ENCODE data around the gene SLC27A3.

DNA sequence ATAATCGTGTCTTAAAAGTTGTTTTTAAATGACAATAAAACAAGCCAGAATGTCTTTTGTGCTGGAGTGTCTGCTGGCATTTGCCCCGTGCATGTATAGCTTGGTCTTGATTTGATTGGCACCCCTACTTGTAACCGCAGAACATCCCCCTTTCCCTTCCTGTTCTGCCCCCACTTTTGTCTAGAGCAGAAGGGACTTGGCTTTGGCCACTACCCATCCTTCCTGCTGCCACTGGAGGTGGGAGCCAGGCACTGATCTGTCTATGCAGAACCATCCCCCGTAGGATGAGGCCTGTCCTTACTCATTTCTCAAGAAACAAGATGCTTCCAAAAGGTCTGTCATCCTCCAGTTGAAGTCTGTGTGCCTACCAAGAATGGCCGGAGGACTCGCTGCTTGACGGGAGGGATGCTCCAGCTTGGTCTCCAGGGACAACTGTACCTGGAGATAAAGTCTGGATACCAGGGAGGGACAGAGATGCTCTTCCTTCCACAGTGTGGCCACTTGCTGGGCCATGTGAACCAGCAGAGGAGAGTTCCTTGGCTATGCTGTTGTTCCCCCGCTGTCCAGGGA, 1.1 kb upstream of the SLC27A3 start:
- TF ChIP-seq, protein P1, sequence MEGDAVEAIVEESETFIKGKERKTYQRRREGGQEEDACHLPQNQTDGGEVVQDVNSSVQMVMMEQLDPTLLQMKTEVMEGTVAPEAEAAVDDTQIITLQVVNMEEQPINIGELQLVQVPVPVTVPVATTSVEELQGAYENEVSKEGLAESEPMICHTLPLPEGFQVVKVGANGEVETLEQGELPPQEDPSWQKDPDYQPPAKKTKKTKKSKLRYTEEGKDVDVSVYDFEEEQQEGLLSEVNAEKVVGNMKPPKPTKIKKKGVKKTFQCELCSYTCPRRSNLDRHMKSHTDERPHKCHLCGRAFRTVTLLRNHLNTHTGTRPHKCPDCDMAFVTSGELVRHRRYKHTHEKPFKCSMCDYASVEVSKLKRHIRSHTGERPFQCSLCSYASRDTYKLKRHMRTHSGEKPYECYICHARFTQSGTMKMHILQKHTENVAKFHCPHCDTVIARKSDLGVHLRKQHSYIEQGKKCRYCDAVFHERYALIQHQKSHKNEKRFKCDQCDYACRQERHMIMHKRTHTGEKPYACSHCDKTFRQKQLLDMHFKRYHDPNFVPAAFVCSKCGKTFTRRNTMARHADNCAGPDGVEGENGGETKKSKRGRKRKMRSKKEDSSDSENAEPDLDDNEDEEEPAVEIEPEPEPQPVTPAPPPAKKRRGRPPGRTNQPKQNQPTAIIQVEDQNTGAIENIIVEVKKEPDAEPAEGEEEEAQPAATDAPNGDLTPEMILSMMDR (IDR thresholded peaks at IDR 0.05): no peak
- TF ChIP-seq POLR2A (IDR thresholded peaks at IDR 0.05): no peak

Measured in Peyer's patch (tissue), 4 donors.